HepG2 (cell line): ENCODE results near the gene SMAD3. TPM values are rescaled to one million over a fixed set of nuclear protein-coding genes. Genes with fewer than 3 reads are reported as not detected.
A peak's percentile ranks its signal among the peaks of the same experiment; 100 is the strongest.

Experiments used
- ARNTL ChIP-seq: sonication (generic); formaldehyde crosslinking; IDR thresholded peaks from 2 replicates; pipeline ENCODE4 v1.4.0; 2020; ENCODE audit warnings: mild to moderate bottlenecking, missing genetic modification reagents
- FIP1L1 ChIP-seq: fragments of 200-400 bp; formaldehyde crosslinking; IDR thresholded peaks from 2 replicates; pipeline ENCODE4 v1.6.1; 2018; ENCODE audit warnings: low read depth, mild to moderate bottlenecking, low read length, moderate library complexity, borderline replicate concordance; ENCODE audit not compliant: insufficient read depth
- GABPB1 ChIP-seq: IDR thresholded peaks from 2 replicates; pipeline ENCODE4 v1.6.1; 2016; ENCODE audit warnings: mild to moderate bottlenecking, missing genetic modification reagents, moderate library complexity, missing compliant biosample characterization
- GFI1 ChIP-seq: sonication (generic); formaldehyde crosslinking; IDR thresholded peaks from 2 replicates; pipeline ENCODE4 v1.5.0; 2020; ENCODE audit warnings: missing genetic modification reagents, mild to moderate bottlenecking, borderline replicate concordance
- HMG20A ChIP-seq: IDR thresholded peaks from 2 replicates; pipeline ENCODE4 v1.6.1; 2016; ENCODE audit warnings: borderline replicate concordance
- KDM5B ChIP-seq: sonication (generic); formaldehyde crosslinking; IDR thresholded peaks from 2 replicates; pipeline ENCODE4 v1.4.0; 2020; ENCODE audit warnings: missing genetic modification reagents, mild to moderate bottlenecking, borderline replicate concordance
- KMT2A ChIP-seq: sonication (generic); formaldehyde crosslinking; IDR thresholded peaks from 2 replicates; pipeline ENCODE4 v1.4.0; 2020; ENCODE audit warnings: missing genetic modification reagents
- MED1 ChIP-seq: sonication (generic); formaldehyde crosslinking; IDR thresholded peaks from 2 replicates; pipeline ENCODE4 v1.4.0; 2020; ENCODE audit warnings: missing genetic modification reagents
- MXI1 ChIP-seq: IDR thresholded peaks from 3 replicates; pipeline ENCODE4 v1.6.1; 2012; ENCODE audit warnings: low read depth, low read length, inconsistent platforms, borderline replicate concordance
- PAF1 ChIP-seq: IDR thresholded peaks from 2 replicates; pipeline ENCODE4 v1.6.1; 2016; ENCODE audit warnings: missing genetic modification reagents, missing compliant biosample characterization
- POGZ ChIP-seq: sonication (generic); formaldehyde crosslinking; IDR thresholded peaks from 2 replicates; pipeline ENCODE4 v1.4.0; 2020; ENCODE audit warnings: mild to moderate bottlenecking, missing genetic modification reagents
- TMF1 ChIP-seq: sonication (generic); formaldehyde crosslinking; IDR thresholded peaks from 2 replicates; pipeline ENCODE4 v1.8.1; 2022; ENCODE audit warnings: low read depth, missing genetic modification reagents
- ZBTB3 ChIP-seq: sonication (generic); formaldehyde crosslinking; IDR thresholded peaks from 2 replicates; pipeline ENCODE4 v1.4.0; 2020; ENCODE audit warnings: low read depth, mild to moderate bottlenecking, moderate library complexity, missing genetic modification reagents, borderline replicate concordance
- ZNF232 ChIP-seq: sonication (generic); formaldehyde crosslinking; IDR thresholded peaks from 2 replicates; pipeline ENCODE4 v1.4.0; 2020; ENCODE audit warnings: missing genetic modification reagents, borderline replicate concordance
- ZNF274 ChIP-seq: sonication (generic); formaldehyde crosslinking; IDR thresholded peaks from 2 replicates; pipeline ENCODE4 v1.5.1; 2020; ENCODE audit warnings: mild to moderate bottlenecking, missing genetic modification reagents
- ZNF275 ChIP-seq: sonication (generic); formaldehyde crosslinking; IDR thresholded peaks from 2 replicates; pipeline ENCODE4 v1.8.0; 2022; ENCODE audit warnings: missing genetic modification reagents, mild to moderate bottlenecking, inconsistent platforms, borderline replicate concordance
- ZNF713 ChIP-seq: sonication (generic); formaldehyde crosslinking; IDR thresholded peaks from 2 replicates; pipeline ENCODE4 v1.4.0; 2020; ENCODE audit warnings: mild to moderate bottlenecking, missing genetic modification reagents
- ZNF891 ChIP-seq: sonication (generic); formaldehyde crosslinking; IDR thresholded peaks from 2 replicates; pipeline ENCODE4 v1.5.0; 2020; ENCODE audit warnings: mild to moderate bottlenecking, missing genetic modification reagents
- polyA plus RNA-seq, 8 experiments: library from polyadenylated mRNA; depleted of rRNA in 3 of 8; stranded (reverse) in 7 of 8; unstranded in 1 of 8; fragments of >200 nt; fragmentation: Illumina TruSeq in 4 of 8; extraction: Trizol in 4 of 8; gene quantifications; 2 replicates each; pipeline versions ENCODE4 v1.2.1 to v1.2.3, GENCODE V29; 2011 to 2016; ENCODE audit warnings: low read depth in 4 of 8, missing spikeins in 1 of 8, mixed read lengths in 1 of 8; ENCODE audit not compliant: insufficient read depth in 1 of 8
- total RNA-seq, 5 experiments: library from RNA; depleted of rRNA; stranded (reverse); fragments of >200 nt; fragmentation: Illumina TruSeq; extraction: Trizol; gene quantifications; 2 replicates each; pipeline ENCODE4 v1.2.3, GENCODE V29; 2016; ENCODE audit warnings: low read depth in 1 of 5
- TF ChIP-seq, protein P1 (sequence below): sonication (generic); formaldehyde crosslinking; IDR thresholded peaks from 2 replicates; pipeline ENCODE4 v1.4.0; 2020; ENCODE audit warnings: missing genetic modification reagents
- TF ChIP-seq, protein P2 (sequence below): sonication (generic); formaldehyde crosslinking; IDR thresholded peaks from 2 replicates; pipeline ENCODE4 v1.5.0; 2020; ENCODE audit warnings: mild to moderate bottlenecking, missing genetic modification reagents, borderline replicate concordance

Gene SMAD3
- total and polyA plus RNA-seq, 2 of the 13 experiments (the other 11 are each of a cell fraction or from before 2014, with no cell fraction given), result 8.6 to 56.3 TPM

GRCh38 chr15:67063689-67064606, 1.5 kb upstream of the SMAD3 start (continued):
- TF ChIP-seq HMG20A (CRISPR knock-in tag) (peak; percentile 67), TMF1 (peak; percentile 69; the same call in 1 of the 2 replicates), ZBTB3 (CRISPR knock-in tag) (0 out of 2 replicates have a peak, but pooled peaks have one; percentile 36), ZNF891 (CRISPR knock-in tag) (0 out of 2 replicates have a peak, but pooled peaks have one; percentile 20), GABPB1 (CRISPR knock-in tag) (peak; percentile 44; the same call in 1 of the 2 replicates), KMT2A (CRISPR knock-in tag) (0 out of 2 replicates have a peak, but pooled peaks have one; percentile 41), POGZ (CRISPR knock-in tag) (peak; percentile 58), GFI1 (CRISPR knock-in tag) (no peak; the same call in 1 of the 2 replicates), ARNTL (CRISPR knock-in tag) (peak; percentile 73; the same call in 1 of the 2 replicates), KDM5B (CRISPR knock-in tag) (peak; percentile 46; the same call in 1 of the 2 replicates), FIP1L1 (no peak), ZNF713 (CRISPR knock-in tag) (no peak), MXI1 (peak; percentile 21; the same call in 1 of the 3 replicates), ZNF275 (0 out of 2 replicates have a peak, but pooled peaks have one; percentile 42), ZNF232 (CRISPR knock-in tag) (0 out of 2 replicates have a peak, but pooled peaks have one; percentile 30), ZNF274 (CRISPR knock-in tag) (peak; percentile 25; the same call in 1 of the 2 replicates), PAF1 (CRISPR knock-in tag) (no peak), MED1 (CRISPR knock-in tag) (peak; percentile 88)
- TF ChIP-seq, protein P1, sequence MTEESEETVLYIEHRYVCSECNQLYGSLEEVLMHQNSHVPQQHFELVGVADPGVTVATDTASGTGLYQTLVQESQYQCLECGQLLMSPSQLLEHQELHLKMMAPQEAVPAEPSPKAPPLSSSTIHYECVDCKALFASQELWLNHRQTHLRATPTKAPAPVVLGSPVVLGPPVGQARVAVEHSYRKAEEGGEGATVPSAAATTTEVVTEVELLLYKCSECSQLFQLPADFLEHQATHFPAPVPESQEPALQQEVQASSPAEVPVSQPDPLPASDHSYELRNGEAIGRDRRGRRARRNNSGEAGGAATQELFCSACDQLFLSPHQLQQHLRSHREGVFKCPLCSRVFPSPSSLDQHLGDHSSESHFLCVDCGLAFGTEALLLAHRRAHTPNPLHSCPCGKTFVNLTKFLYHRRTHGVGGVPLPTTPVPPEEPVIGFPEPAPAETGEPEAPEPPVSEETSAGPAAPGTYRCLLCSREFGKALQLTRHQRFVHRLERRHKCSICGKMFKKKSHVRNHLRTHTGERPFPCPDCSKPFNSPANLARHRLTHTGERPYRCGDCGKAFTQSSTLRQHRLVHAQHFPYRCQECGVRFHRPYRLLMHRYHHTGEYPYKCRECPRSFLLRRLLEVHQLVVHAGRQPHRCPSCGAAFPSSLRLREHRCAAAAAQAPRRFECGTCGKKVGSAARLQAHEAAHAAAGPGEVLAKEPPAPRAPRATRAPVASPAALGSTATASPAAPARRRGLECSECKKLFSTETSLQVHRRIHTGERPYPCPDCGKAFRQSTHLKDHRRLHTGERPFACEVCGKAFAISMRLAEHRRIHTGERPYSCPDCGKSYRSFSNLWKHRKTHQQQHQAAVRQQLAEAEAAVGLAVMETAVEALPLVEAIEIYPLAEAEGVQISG (CRISPR knock-in tag), result peak; percentile 54
- TF ChIP-seq, protein P2, sequence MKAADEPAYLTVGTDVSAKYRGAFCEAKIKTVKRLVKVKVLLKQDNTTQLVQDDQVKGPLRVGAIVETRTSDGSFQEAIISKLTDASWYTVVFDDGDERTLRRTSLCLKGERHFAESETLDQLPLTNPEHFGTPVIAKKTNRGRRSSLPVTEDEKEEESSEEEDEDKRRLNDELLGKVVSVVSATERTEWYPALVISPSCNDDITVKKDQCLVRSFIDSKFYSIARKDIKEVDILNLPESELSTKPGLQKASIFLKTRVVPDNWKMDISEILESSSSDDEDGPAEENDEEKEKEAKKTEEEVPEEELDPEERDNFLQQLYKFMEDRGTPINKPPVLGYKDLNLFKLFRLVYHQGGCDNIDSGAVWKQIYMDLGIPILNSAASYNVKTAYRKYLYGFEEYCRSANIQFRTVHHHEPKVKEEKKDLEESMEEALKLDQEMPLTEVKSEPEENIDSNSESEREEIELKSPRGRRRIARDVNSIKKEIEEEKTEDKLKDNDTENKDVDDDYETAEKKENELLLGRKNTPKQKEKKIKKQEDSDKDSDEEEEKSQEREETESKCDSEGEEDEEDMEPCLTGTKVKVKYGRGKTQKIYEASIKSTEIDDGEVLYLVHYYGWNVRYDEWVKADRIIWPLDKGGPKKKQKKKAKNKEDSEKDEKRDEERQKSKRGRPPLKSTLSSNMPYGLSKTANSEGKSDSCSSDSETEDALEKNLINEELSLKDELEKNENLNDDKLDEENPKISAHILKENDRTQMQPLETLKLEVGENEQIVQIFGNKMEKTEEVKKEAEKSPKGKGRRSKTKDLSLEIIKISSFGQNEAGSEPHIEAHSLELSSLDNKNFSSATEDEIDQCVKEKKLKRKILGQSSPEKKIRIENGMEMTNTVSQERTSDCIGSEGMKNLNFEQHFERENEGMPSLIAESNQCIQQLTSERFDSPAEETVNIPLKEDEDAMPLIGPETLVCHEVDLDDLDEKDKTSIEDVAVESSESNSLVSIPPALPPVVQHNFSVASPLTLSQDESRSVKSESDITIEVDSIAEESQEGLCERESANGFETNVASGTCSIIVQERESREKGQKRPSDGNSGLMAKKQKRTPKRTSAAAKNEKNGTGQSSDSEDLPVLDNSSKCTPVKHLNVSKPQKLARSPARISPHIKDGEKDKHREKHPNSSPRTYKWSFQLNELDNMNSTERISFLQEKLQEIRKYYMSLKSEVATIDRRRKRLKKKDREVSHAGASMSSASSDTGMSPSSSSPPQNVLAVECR (CRISPR knock-in tag), result peak; percentile 78
